ENCODE results near the gene ITPK1. TPM values are rescaled to one million over a fixed set of nuclear protein-coding genes. Genes with fewer than 3 reads are reported as not detected.

ITPK1 gene
- polyA plus RNA-seq, 2 of the 4 experiments (the other 2 are of a cell fraction): 46.2 to 47.0 TPM

DNA sequence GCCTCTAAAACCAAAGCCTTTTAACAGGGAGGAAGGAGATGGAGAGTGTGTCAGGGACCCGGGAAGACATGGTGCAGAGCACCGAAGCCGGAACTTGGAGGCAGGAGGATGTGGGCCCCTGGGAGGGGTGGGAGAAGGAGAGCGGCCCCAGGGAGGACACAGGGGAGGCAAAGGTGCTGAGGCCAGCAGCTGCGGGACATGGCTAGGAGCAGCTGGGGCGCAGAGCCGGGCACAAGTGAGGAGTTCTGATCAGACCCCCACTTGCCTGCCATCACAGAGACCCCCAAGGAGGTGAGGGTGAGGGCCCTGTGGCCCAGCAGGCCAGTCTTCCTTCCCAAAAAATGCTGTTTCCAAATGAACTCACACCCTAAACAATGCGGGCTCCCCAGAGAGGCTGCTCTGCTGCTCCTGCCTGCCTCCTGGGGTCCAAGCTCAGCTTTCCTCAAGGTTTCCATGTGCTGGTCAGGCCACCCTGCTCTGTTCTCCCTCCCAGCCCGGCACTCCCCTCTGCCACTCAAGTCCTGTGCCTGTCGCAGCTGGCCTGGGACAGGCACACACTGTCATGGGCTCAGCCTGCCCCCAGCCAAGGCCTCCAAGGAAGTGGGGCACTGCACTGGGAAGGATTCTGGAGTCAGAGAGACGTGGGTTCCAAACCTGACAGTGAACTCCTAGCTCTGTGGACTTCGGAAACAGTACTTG lies 168.7 kb downstream of the ITPK1 start:
- DNase-seq (ENCODE audit: low read depth in 1 of 2, low spot score in 1 of 2): no peak
- no peak for FAIRE-seq
- Histone ChIP-seq H3K4me2 (peak overlapping the region; percentile 34), H3K27ac (peak overlapping the region; percentile 59 to 88), H3K9me3 (no peaks in the 10 kb centered on the region), H3K4me3 (no peak overlapping the region), H3K4me1 (peaks cover 24% of the 10 kb centered on the region)
- WGBS (ENCODE audit: missing lambda C conversion rate): 94% methylated on average over 11 of the region's 12 CpGs
- ChIA-PET CTCF (interaction anchor here (0.6 to 5.3 kb wide), 11 partner anchors 8 to 232 kb away, joined by 3 to 30 read pairs (median 6); partner anchors contain the start of gene ITPK1), POLR2A (no interaction called here)
- TF ChIP-seq, protein P1, sequence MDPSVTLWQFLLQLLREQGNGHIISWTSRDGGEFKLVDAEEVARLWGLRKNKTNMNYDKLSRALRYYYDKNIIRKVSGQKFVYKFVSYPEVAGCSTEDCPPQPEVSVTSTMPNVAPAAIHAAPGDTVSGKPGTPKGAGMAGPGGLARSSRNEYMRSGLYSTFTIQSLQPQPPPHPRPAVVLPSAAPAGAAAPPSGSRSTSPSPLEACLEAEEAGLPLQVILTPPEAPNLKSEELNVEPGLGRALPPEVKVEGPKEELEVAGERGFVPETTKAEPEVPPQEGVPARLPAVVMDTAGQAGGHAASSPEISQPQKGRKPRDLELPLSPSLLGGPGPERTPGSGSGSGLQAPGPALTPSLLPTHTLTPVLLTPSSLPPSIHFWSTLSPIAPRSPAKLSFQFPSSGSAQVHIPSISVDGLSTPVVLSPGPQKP (IDR thresholded peaks at IDR 0.05; ENCODE audit: low read depth, low read length): no peak
- TF ChIP-seq PHF8 (IDR thresholded peaks at IDR 0.05; ENCODE audit: borderline replicate concordance, low read depth): no peak
- TF ChIP-seq, protein P2, sequence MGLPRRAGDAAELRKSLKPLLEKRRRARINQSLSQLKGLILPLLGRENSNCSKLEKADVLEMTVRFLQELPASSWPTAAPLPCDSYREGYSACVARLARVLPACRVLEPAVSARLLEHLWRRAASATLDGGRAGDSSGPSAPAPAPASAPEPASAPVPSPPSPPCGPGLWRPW (IDR thresholded peaks at IDR 0.05): no peak
- no peak for TF ChIP-seq POLR2AphosphoS2 (conservative IDR thresholded peaks at IDR 0.05; ENCODE audit: low read length)
- no peak for TF ChIP-seq KDM5A (IDR thresholded peaks at IDR 0.05)
- no peak for TF ChIP-seq NFE2L2 (conservative IDR thresholded peaks at IDR 0.05; ENCODE audit: low read length)
- TF ChIP-seq CHD4 (IDR thresholded peaks at IDR 0.05; ENCODE audit: borderline replicate concordance): no peak
- TF ChIP-seq, protein P3, sequence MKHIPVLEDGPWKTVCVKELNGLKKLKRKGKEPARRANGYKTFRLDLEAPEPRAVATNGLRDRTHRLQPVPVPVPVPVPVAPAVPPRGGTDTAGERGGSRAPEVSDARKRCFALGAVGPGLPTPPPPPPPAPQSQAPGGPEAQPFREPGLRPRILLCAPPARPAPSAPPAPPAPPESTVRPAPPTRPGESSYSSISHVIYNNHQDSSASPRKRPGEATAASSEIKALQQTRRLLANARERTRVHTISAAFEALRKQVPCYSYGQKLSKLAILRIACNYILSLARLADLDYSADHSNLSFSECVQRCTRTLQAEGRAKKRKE (CRISPR knock-in tag; IDR thresholded peaks at IDR 0.05; ENCODE audit: low read depth): no peak
- no peak for TF ChIP-seq RCOR1 (IDR thresholded peaks at IDR 0.05; ENCODE audit: low read depth, low read length)
- no peak for TF ChIP-seq HEYL (CRISPR knock-in tag; IDR thresholded peaks at IDR 0.05)
- TF ChIP-seq, protein P4, sequence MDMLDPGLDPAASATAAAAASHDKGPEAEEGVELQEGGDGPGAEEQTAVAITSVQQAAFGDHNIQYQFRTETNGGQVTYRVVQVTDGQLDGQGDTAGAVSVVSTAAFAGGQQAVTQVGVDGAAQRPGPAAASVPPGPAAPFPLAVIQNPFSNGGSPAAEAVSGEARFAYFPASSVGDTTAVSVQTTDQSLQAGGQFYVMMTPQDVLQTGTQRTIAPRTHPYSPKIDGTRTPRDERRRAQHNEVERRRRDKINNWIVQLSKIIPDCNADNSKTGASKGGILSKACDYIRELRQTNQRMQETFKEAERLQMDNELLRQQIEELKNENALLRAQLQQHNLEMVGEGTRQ (IDR thresholded peaks at IDR 0.05): no peak
- TF ChIP-seq, protein P5, sequence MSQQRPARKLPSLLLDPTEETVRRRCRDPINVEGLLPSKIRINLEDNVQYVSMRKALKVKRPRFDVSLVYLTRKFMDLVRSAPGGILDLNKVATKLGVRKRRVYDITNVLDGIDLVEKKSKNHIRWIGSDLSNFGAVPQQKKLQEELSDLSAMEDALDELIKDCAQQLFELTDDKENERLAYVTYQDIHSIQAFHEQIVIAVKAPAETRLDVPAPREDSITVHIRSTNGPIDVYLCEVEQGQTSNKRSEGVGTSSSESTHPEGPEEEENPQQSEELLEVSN (IDR thresholded peaks at IDR 0.05; ENCODE audit: borderline replicate concordance, low read depth): no peak
- no peak for TF ChIP-seq HDAC2 (IDR thresholded peaks at IDR 0.05)
- TF ChIP-seq, protein P6, sequence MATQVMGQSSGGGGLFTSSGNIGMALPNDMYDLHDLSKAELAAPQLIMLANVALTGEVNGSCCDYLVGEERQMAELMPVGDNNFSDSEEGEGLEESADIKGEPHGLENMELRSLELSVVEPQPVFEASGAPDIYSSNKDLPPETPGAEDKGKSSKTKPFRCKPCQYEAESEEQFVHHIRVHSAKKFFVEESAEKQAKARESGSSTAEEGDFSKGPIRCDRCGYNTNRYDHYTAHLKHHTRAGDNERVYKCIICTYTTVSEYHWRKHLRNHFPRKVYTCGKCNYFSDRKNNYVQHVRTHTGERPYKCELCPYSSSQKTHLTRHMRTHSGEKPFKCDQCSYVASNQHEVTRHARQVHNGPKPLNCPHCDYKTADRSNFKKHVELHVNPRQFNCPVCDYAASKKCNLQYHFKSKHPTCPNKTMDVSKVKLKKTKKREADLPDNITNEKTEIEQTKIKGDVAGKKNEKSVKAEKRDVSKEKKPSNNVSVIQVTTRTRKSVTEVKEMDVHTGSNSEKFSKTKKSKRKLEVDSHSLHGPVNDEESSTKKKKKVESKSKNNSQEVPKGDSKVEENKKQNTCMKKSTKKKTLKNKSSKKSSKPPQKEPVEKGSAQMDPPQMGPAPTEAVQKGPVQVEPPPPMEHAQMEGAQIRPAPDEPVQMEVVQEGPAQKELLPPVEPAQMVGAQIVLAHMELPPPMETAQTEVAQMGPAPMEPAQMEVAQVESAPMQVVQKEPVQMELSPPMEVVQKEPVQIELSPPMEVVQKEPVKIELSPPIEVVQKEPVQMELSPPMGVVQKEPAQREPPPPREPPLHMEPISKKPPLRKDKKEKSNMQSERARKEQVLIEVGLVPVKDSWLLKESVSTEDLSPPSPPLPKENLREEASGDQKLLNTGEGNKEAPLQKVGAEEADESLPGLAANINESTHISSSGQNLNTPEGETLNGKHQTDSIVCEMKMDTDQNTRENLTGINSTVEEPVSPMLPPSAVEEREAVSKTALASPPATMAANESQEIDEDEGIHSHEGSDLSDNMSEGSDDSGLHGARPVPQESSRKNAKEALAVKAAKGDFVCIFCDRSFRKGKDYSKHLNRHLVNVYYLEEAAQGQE (IDR thresholded peaks at IDR 0.05): no peak
- no peak for TF ChIP-seq HOXB5 (CRISPR knock-in tag; IDR thresholded peaks at IDR 0.05)
- no peak for TF ChIP-seq TP53 (CRISPR knock-in tag; IDR thresholded peaks at IDR 0.05)
- TF ChIP-seq JUNB (IDR thresholded peaks at IDR 0.05): no peak
- TF ChIP-seq HOXA7 (CRISPR knock-in tag; IDR thresholded peaks at IDR 0.05): no peak
- ATAC-seq: no peak
